Gastroesophageal sphincter (tissue), 4 donors: Measurements from ENCODE around the gene LY6G5C. TPM values are rescaled to one million over a fixed set of nuclear protein-coding genes. Genes with fewer than 3 reads are reported as not detected.

ENCODE experiments used
- ATAC-seq: fragments of 150-250 bp; one replicate; pipeline ENCODE4 v1.9.1; 2016; ENCODE audit warnings: mild to moderate bottlenecking, moderate library complexity
- H3K27ac ChIP-seq, 4 donors: fragments of 200-600 bp; sonication (generic) in 3 of 4; 1 replicate in 3 of 4; 2 replicates in 1 of 4; pipeline ENCODE4 v1.5.1; 2016 to 2019
- H3K27me3 ChIP-seq: fragments of 200-600 bp; sonication (generic); one replicate; pipeline ENCODE4 v1.5.1; 2019
- H3K36me3 ChIP-seq, 2 donors: fragments of 200-600 bp; sonication (generic); one replicate each; pipeline ENCODE4 v1.5.1; 2019; ENCODE audit warnings: control low read depth in 1 of 2
- H3K4me1 ChIP-seq, 3 donors: fragments of 200-600 bp; sonication (generic); 1 replicate in 2 of 3; 2 replicates in 1 of 3; pipeline ENCODE4 v1.5.1; 2016 to 2019; ENCODE audit warnings: control low read depth in 2 of 3
- H3K4me3 ChIP-seq, 2 donors: fragments of 200-600 bp; sonication (generic); one replicate each; pipeline ENCODE4 v1.5.1; 2019; ENCODE audit warnings: mild to moderate bottlenecking in 1 of 2, moderate library complexity in 1 of 2
- H3K9me3 ChIP-seq, 3 donors: fragments of 200-600 bp; sonication (generic); one replicate each; pipeline ENCODE4 v1.5.1; 2017 to 2019; ENCODE audit warnings: control low read depth in 2 of 3
- EP300 ChIP-seq: sonication (generic); formaldehyde crosslinking; IDR thresholded peaks from one replicate; pipeline ENCODE4 v1.6.1; 2017; ENCODE audit warnings: antibody characterized with exemption, mild to moderate bottlenecking
- POLR2A ChIP-seq, 2 donors: fragments of 450-650 bp; IDR thresholded peaks; one replicate each; pipeline ENCODE4 v1.6.1; 2017; ENCODE audit warnings: antibody characterized with exemption in 2 of 2, mild to moderate bottlenecking in 2 of 2, moderate library complexity in 1 of 2
- POLR2AphosphoS5 ChIP-seq: sonication (generic); formaldehyde crosslinking; IDR thresholded peaks from one replicate; pipeline ENCODE4 v1.6.1; 2017; ENCODE audit warnings: antibody characterized with exemption
- WGBS, 2 donors: methylation state at CpG; one replicate each; pipeline ENCODE4 v1.1.5; 2018; ENCODE audit warnings: low coverage in 1 of 2; 5-methylcytosine and 5-hydroxymethylcytosine counted together
- total RNA-seq, 4 donors: library from RNA; depleted of rRNA; stranded (reverse); fragments of >200 nt; gene quantifications; one replicate each; pipeline ENCODE4 v1.1.0, GENCODE V29; 2016
- TF ChIP-seq, protein P1 (sequence below), 4 experiments: fragments of 200-600 bp in 2 of 4; fragments of 450-650 bp in 2 of 4; sonication (generic) in 1 of 4; IDR thresholded peaks; one replicate each; pipeline ENCODE4 v1.5.1; 2017 to 2019; ENCODE audit warnings: antibody characterized with exemption in 4 of 4, mild to moderate bottlenecking in 2 of 4, moderate library complexity in 2 of 4

LY6G5C gene
- total RNA-seq, 4 donors from 2014 or later, result 0.94 to 1.9 TPM; not detected in 2

DNA sequence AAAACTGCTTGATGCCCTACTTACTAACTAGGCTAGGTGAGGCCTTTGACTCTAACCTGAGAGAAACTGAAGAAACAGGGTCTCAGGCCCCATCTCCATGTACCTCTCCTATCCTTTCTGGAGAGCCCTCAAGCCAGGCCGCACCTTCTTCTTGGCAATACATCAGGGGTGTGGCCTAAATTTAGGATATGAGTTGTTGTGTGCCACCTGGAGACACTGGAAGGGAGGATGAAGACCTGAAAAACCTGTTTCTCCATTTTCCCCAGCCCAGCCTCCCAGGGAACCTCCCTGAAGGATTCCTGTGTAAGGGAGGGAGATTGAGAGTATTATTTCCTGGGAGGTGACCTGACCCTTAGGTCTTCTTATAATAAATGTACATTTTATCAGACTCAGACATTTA lies 37.4 kb upstream of the LY6G5C start:
- Histone ChIP-seq H3K36me3 (no peaks in the 10 kb centered on the region), H3K9me3 (no peaks in the 10 kb centered on the region), H3K27me3 (no peaks in the 10 kb centered on the region), H3K4me3 (no peak overlapping the region), H3K27ac (no peak overlapping the region), H3K4me1 (no peaks in the 10 kb centered on the region)
- ATAC-seq, result no peak
- TF ChIP-seq POLR2A (IDR thresholded peaks at IDR 0.05) (no peak), EP300 (no peak), POLR2AphosphoS5 (no peak)
- TF ChIP-seq, protein P1, sequence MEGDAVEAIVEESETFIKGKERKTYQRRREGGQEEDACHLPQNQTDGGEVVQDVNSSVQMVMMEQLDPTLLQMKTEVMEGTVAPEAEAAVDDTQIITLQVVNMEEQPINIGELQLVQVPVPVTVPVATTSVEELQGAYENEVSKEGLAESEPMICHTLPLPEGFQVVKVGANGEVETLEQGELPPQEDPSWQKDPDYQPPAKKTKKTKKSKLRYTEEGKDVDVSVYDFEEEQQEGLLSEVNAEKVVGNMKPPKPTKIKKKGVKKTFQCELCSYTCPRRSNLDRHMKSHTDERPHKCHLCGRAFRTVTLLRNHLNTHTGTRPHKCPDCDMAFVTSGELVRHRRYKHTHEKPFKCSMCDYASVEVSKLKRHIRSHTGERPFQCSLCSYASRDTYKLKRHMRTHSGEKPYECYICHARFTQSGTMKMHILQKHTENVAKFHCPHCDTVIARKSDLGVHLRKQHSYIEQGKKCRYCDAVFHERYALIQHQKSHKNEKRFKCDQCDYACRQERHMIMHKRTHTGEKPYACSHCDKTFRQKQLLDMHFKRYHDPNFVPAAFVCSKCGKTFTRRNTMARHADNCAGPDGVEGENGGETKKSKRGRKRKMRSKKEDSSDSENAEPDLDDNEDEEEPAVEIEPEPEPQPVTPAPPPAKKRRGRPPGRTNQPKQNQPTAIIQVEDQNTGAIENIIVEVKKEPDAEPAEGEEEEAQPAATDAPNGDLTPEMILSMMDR (IDR thresholded peaks at IDR 0.05), result no peak
- WGBS, 2 donors, result 83 to 86% methylated on average over 1 of the region's 1 CpG

DNA sequence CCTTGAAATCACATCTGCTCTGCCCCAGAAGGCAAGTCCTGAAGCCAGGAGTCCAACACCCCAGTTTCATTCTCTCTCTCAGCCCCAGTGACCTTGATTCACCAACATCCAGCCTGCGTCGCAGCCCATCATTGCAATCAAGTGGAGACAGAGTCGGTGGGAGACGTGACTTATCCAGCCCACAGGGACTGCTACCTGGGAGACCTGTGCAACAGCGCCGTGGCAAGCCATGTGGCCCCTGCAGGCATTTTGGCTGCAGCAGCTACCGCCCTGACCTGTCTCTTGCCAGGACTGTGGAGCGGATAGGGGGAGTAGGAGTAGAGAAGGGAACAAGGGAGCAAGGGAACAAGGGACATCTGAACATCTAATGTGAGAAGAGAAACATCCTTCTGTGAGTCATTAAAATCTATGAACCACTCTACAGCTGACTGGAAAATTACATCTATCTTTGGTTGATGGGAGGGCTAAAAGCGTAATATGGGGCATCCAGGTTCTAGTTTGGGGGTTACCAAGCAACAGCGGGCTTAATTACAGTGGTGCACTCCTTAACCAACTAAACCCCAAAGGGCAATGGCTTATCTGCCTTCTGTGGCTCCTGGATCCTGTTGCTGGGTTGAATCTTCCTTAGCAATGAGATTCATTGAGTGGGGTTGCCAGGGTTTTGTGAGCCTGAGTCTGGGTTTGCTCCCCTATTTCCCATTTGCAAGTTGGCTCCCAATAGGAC lies 36.8 kb upstream of the LY6G5C start:
- Histone ChIP-seq H3K4me1 (no peaks in the 10 kb centered on the region), H3K27ac (no peak overlapping the region), H3K4me3 (no peak overlapping the region), H3K9me3 (no peaks in the 10 kb centered on the region), H3K36me3 (no peaks in the 10 kb centered on the region), H3K27me3 (no peaks in the 10 kb centered on the region)
- TF ChIP-seq POLR2AphosphoS5, result no peak
- TF ChIP-seq, protein P1 (IDR thresholded peaks at IDR 0.05), result no peak
- no peak for TF ChIP-seq EP300
- no peak for TF ChIP-seq POLR2A (IDR thresholded peaks at IDR 0.05)
- no peak for ATAC-seq
- WGBS, 2 donors, result 72 to 89% methylated on average over 2 to 5 of the region's 10 CpGs

DNA sequence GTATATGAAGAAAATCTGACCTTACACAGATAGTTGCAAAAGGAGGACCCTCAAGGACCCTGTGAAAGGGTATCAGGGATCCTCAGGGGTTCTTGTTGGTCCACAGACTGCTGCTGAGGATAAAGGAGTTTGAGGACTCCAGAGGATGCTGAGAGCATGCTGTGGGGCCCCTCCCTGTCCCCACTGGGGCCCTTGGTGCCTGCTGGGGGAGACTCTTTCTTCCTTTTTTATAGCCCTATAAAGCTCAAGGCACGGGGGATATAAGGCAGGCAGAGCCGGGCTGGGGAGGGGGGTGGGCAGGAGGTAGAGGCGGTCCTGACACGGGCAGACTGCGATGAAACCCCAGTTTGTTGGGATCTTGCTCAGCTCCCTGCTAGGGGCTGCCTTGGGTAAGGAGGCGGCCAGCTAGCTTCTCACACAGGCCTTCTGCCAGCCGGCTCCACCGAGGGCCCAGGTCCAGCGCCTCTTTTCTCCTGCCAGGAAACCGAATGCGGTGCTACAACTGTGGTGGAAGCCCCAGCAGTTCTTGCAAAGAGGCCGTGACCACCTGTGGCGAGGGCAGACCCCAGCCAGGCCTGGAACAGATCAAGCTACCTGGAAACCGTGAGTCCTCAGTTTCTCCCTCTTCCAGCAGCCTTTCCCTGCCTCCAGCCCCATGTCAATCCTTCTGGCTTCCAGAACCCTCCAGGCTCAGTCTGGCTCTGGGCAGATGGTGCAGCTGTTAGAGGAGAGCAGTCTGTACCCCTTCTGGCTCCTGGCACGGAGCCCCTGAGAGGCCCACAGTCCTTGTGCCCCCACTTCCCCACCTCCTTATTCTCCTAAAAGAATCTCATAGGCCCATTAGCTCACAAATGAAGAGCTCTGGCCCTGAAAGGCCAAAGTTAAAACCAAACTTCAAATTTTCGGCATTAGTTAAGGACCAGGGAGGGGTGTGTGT lies 34.4 kb upstream of the LY6G5C start, which contains the start of gene LY6G6D:
TSS of gene LY6G6D (plus strand) at position 327 of the 937 bp plus-strand sequence. CDS start at position 335, 8 bp downstream.
- TF ChIP-seq, protein P1 (IDR thresholded peaks at IDR 0.05), result no peak
- H3K27me3 ChIP-seq, result no peaks in the 10 kb centered on the region
- WGBS, 2 donors, result 73 to 100% methylated on average over 1 of the region's 16 CpGs
- H3K4me1 ChIP-seq, result no peaks in the 10 kb centered on the region
- H3K4me3 ChIP-seq, result no peak within 1 kb of the TSS
- H3K9me3 ChIP-seq, result no peaks in the 10 kb centered on the region
- H3K36me3 ChIP-seq, result no peaks in the 10 kb centered on the region
- no peak within 1 kb of the TSS for H3K27ac ChIP-seq
- no peak for ATAC-seq

DNA sequence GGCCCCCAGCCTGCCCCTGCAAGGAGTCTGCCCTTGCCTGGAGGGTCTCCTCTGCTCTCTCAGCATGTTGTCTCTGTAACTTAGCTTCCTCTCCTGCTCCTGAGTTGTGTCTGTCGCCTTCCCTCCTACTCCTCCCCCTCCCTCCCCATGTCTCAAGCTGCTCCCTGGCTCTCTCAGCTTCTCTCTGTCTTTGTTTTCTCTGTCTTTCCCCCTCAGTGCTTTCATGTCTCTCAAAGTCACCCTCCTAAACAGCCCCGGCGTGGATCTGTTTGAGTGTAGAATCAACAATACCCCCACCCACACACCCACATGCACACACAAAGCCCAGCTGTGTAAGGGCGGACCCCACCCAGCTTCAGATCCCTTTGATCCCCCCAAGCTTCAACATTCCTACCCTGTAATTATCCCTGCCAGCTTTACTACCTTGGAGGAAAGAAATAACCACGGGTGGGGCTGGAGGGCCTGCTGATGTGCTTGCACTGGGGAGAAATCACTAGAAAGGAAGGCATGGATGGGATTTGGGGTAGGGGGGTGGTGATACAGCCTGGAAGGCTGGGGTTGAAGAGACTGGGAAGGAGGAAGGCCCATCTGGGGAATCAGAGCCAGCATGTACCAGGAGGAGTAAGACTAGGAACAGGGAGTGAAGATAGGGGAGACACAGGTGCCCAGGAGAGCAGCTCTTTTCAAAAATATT lies 33.3 kb upstream of the LY6G5C start:
- no peak for ATAC-seq
- TF ChIP-seq, protein P1 (IDR thresholded peaks at IDR 0.05), result no peak
- TF ChIP-seq POLR2A (IDR thresholded peaks at IDR 0.05), result no peak
- TF ChIP-seq POLR2AphosphoS5, result no peak
- peaks cover 8% of the 10 kb centered on the region for H3K27me3 ChIP-seq
- no peaks in the 10 kb centered on the region for H3K9me3 ChIP-seq
- WGBS, 2 donors, result 21 to 44% methylated on average over 3 to 4 of the region's 5 CpGs
- H3K4me3 ChIP-seq, result no peak overlapping the region
- H3K4me1 ChIP-seq, result no peaks in the 10 kb centered on the region
- no peaks in the 10 kb centered on the region for H3K36me3 ChIP-seq
- no peak overlapping the region for H3K27ac ChIP-seq
